ENCODE data around the gene HYAL2.

- no peak for TF ChIP-seq TP53 (CRISPR knock-in tag; IDR thresholded peaks at IDR 0.05)
- TF ChIP-seq CTCF (IDR thresholded peaks at IDR 0.05), result no peak
These were observed 2.5 kb downstream of the HYAL2 start for GRCh38 chr3:50319894-50320625.

Data from A549 (cell line).